Hematopoietic multipotent progenitor cell treated with erythropoietin and hydrocortisone succinate and interleukin-3 and kit ligand, for 15 days (in vitro differentiated cells): ENCODE results near the gene KRTAP1-1.
"Not testable (repeated sequence)": the region's sequence is repeated elsewhere in the genome, so short reads cannot be mapped to it uniquely, and the experiment has no call there.

Experiments
- DNase-seq: peaks from one replicate; pipeline ENCODE4 v3.0.0-alpha.2; 2015; ENCODE audit warnings: low spot score

Gene KRTAP1-1

DNA sequence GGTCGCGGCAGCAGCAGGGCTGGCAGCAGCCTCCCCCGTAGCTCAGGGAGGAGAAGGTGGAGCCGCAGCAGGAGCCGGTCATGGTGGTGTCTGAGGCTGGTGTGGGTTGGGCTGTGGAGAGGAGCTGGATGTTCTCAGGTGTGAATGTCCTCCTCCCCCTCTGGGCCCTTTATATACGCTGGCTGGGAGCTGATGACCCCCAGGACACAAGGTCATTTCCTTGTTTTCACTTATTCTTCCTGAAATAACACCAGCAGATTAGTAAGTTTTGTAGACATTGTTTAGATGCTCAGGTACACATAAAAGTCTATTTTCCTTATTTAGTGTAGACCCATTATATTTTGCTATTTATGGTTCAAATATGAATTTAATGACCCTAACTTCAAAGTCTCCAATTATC is 13.9 kb upstream of the KRTAP1-1 start, which contains the start of gene KRTAP2-2:
Gene KRTAP2-2, minus strand, starts transcription at position 101 of the 400 bp plus-strand sequence. Its CDS starts 19 bp downstream, at position 82.
- DNase-seq: not testable (repeated sequence)

- DNase-seq: not testable (repeated sequence)
Observed at GRCh38 chr17:41054556-41054955, 13.3 kb upstream of the KRTAP1-1 start.

DNA sequence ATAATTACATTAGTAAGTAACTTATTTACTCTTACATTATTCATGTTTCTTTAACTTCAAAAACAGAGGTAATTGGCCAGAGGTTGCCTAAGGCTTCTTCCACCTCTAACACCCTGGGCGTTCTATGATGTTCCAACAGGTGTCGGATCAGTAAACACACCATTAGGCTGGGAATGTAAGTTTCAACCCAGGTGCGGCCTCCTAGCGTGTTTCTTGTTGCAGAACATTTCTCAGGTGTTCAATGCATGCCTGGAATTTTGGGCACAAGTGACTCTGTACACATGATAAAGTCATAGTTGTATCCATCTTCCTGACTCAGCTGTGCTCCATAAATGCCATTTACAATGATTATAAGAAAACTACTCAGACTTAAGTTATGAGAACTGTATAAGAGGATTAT is 12.8 kb upstream of the KRTAP1-1 start:
- DNase-seq: no peak

GRCh38 chr17:41052566-41052965 is 11.3 kb upstream of the KRTAP1-1 start:
- no peak for DNase-seq

DNA sequence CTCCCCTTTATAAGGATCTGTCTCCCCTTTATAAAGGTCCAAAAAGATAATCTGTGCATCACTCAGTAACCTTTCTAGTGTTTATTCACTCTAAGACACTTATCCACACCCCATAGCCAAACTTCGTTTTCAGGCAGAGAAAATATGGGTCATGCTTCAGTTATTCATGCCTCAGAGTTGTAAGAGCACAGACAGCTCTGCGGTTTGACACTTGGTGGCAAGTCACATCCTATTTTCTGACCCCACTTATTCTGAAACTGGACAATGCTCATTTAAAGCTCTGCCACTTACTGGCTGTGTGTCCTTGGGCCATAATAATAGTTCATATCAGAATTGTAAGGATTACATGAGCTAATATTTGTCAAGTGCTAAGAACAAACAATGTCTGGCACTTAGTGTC is 7.9 kb upstream of the KRTAP1-1 start:
- no peak for DNase-seq

GRCh38 chr17:41048441-41048840 is 7.2 kb upstream of the KRTAP1-1 start:
- no peak for DNase-seq

DNA sequence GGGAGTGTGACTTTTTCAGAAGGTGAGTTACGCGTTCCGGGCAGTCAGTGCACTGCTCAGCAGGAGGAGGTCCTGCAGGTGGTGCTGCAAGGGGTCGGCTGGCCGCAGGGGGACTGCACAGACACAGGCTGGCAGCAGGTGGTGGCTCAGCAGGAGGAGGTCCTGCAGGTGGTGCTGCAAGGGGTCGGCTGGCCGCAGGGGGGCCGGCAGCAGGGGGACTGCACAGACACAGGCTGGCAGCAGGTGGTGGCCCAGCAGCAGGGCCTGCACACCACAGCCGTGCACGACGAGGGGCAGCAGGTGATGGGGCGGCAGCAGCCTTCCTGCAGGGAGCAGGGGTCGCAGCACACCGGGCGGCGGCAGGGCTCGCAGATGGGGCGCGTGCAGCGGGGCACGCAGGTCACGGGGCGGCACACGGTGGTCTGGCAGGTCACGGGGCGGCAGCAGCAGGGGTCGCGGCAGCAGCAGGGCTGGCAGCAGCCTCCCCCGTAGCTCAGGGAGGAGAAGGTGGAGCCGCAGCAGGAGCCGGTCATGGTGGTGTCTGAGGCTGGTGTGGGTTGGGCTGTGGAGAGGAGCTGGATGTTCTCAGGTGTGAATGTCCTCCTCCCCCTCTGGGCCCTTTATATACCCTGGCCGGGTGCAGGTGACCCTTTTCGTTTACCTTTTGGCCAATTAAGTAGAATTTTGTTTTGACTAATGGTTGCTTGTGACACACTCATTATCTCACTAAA is 5.7 kb upstream of the KRTAP1-1 start, which contains the start of gene KRTAP2-1:
Gene KRTAP2-1, minus strand, starts transcription at position 582 of the 731 bp plus-strand sequence. Its CDS starts 49 bp downstream, at position 533.
- not testable (repeated sequence) for DNase-seq

DNA sequence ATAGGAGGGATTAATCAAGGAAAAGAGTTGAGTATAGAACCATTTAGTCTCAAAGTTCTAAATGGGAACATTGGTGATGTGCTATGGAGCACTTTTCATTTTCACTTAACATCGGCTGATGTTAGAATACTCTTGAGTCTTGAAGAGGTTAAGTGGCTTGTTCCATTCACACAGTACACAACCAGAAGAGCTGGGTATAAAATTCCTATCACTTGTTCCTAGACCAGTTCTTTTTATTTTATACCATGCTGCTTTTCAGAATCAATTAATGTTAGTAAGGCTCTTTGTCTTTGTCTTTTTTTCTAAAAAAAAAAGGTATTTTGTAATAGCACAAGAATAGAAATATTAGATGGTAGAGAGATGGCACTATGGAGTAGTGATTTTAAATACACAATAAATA is 1.7 kb upstream of the KRTAP1-1 start:
- no peak for DNase-seq

DNA sequence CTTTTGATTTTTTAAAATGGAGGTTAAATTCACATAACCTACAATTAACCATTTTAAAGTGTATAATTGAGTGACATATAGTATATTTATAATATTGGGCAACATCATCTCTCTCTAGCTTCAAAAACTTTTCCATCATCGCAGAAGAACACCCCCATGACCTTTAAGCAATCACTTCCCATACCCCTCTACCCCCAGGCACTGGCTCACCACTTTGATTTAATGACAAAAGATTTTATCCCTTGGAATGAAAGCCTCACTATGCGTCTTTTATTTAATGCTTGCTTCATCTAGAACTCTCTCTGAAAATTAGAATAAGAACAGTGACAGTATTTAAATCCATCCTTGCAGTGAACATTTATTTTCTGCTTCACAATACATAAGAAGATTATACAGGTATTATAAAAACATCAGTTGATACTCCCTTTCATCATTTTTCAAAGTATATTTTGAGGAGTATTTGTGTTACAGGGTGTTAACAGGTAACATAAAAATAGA is 3.3 kb downstream of the KRTAP1-1 start:
- DNase-seq: no peak

DNA sequence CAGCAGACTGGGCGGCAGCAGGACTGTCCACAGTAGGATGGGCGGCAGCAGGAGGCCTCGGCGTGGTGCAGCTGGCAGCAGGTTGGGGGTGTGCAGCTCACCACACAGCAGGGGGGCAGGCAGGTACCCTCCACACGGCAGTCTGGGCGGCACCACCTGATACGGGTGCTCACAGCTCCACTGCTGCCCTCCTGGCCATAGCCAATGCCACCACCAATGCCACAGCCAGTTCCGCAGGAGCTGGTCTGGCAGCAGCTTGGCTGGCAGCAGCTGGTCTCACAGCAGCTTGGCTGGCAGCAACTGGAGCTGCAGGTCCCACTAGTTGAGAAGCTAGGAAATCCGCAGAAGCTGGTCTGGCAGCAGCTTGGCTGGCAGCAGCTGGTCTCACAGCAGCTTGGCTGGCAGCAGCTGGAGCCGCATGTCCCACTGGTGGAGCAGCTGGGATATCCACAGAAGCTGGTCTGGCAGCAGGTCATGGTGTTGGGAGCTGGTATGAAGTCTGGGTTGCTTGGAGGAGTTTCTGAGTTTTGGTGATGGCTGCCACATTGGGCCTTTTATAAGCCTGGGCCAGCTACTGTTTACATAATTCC is 6.8 kb downstream of the KRTAP1-1 start, which contains the start of gene KRTAP1-3:
Gene KRTAP1-3, minus strand, starts transcription at position 529 of the 590 bp plus-strand sequence. Its CDS starts 53 bp downstream, at position 476.
- not testable (repeated sequence) for DNase-seq

DNA sequence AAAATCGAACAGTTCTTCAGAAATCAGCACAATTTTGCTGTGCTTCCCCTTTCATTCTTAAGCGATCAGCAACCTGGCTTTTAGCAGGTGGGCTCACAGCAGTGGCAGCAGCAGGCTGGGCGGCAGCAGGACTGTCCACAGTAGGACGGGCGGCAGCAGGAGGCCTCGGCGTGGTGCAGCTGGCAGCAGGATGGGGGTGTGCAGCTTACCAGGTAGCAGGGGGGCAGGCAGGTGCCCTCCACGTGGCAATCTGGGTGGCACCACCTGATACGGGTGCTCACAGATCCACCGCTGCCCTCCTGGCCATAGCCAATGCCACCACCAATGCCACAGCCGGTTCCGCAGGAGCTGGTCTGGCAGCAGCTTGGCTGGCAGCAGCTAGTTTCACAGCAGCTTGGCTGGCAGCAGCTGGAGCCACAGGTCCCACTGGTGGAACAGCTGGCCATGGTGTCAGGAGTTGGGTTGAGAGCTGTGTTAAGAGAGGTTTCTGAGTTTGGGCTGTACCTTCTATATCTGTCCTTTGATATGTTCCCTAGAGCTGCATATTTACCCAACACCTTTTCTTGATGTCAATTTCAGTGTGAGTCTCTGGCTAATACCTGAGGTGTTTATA is 11.5 kb downstream of the KRTAP1-1 start, which contains the start of gene KRTAP1-4:
Gene KRTAP1-4, minus strand, starts transcription at position 563 of the 613 bp plus-strand sequence. Its CDS starts 117 bp downstream, at position 446.
- DNase-seq: no peak

DNA sequence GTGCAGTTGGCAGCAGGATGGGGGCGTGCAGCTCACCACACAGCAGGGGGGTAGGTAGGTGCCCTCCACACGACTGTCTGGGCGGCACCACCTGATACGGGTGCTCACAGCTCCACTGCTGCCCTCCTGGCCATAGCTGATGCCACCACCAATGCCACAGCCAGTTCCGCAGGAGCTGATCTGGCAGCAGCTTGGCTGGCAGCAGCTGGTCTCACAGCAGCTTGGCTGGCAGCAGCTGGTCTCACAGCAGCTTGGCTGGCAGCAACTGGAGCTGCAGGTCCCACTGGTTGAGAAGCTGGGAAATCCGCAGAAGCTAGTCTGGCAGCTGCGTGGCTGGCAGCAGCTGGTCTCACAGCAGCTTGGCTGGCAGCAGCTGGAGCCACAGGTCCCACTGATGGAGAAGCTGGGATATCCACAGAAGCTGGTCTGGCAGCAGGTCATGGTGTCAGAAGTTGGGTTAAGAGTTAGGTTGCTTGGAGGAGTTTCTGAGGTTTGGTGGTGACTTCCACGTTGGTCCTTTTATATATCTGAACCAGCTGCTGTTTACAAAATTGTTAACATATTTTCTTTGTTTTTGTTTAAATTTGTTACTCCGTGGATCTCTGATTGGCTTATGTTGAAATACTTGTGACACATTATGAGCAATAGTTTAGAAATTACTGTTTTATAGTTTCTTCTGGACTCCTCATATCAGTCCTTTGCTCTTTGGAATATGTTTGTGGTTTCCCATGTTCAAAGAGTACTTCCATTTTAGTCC is 14.4 kb downstream of the KRTAP1-1 start, which contains the start of gene KRTAP1-5:
Gene KRTAP1-5, minus strand, starts transcription at position 494 of the 757 bp plus-strand sequence. Its CDS starts 53 bp downstream, at position 441.
- no peak for DNase-seq

DNA sequence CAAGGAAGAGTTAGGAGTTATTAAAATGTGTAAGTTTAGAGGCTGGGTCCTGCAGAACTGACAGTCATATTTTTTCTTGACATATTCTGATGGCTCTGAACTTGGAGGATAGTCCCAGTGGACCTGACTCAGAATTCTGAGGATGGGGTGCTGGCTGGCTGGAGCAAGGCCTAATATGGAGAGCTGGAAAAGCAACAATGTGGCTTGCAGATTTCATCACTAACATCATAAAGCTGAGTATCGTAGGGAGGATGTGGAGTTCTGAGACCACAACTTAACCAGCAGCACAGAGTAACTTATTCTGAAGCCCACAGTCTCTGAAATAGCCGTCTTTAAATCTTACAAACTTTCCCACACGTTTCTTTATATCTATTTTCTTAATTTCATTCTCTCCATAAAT is 16.6 kb downstream of the KRTAP1-1 start:
- DNase-seq: no peak

DNA sequence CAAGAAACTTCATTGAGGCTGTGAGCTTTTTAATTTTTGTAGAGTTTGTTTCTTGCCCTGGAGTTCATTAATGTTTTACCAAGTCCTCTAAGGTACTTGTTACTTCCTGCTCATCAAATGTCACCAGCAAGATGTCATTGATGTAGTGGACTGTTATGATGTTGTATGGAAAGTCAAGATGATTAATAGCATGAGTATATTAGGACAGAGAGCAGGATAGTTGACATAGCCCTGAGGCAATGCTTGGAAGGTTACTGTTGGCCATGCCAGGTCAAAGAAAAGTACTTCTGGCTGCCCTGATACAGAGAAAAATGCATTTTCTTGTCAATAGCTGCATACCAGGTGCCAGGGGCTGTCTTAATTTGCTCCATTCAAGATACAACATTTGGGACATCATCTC is 20.9 kb downstream of the KRTAP1-1 start:
- no peak for DNase-seq

GRCh38 chr17:41019415-41019814 is 21.8 kb downstream of the KRTAP1-1 start:
- no peak for DNase-seq

GRCh38 chr17:41018541-41018940 is 22.7 kb downstream of the KRTAP1-1 start:
- no peak for DNase-seq

DNA sequence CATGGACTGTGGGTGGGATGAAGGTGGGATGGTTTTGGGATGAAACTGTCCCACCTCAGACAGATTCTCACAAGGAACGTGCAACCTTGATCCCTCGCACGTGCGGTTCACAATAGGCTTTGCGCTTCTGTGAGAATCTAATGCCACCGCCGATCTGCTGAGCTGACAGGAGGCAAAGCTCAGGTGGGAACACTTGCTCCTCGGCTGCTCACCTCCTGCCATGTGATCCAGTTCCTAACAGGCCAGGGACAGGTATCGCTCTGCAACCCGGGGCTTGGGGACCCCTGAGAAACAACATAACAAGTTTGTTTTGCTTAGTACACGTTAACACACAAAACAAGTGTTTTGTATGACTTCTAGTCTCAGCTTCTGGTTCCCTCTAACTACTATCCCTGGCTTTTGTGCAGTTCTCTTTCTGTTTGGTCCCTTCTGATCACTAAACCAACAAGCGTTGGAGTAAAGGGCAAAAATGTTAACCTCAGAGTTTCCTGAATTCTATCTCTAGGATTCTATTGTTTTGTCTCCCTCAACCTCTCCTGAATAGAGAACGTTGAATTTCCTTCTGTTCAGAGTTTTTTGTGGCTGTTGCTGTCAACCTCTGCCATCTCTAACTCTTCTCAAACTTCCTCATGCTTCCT is 24.6 kb downstream of the KRTAP1-1 start:
- DNase-seq: no peak

GRCh38 chr17:41015454-41015853 is 25.8 kb downstream of the KRTAP1-1 start:
- DNase-seq: no peak

DNA sequence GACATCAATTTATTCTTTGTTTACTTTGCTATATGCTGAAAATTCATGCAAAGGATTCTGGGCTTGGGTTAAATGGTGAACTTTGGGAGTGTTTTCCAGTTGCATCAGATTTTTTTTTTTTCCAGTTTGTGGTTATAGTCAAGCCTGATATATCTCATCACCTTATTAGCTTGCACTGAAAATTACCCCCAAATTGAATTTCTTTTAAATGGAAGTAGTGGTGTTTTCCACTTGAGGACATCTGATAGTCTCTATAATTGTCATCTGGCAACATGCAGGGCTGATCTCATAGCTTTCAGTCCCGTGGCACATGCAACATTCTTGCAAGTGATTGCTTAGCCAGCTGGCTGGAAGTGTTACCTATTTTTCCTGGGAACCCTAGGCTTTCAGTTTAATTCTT is 27.6 kb downstream of the KRTAP1-1 start:
- DNase-seq: no peak

GRCh38 chr17:41013181-41013580 is 28.1 kb downstream of the KRTAP1-1 start:
- DNase-seq: no peak
